Lung (tissue), 12 donors: ENCODE measurements around the gene GNA15. TPM values are rescaled to one million over a fixed set of nuclear protein-coding genes. Genes with fewer than 3 reads are reported as not detected.
A peak's percentile ranks its signal among the peaks of the same experiment; 100 is the strongest.

Experiments
- ATAC-seq: fragments of 200-7000 bp; cut with Tn5 transposase; one replicate; pipeline ENCODE4 v1.9.1; 2020; ENCODE audit warnings: moderate number of reproducible peaks; ENCODE audit not compliant: insufficient read depth, low FRiP score
- DNase-seq, 3 donors: peaks; one replicate each; pipeline ENCODE4 v3.0.0-alpha.2; 2013 to 2017
- H3K27ac ChIP-seq, 2 donors: one replicate each; pipeline ENCODE4 v1.5.1; 2013; ENCODE audit warnings: mild to moderate bottlenecking in 2 of 2, moderate library complexity in 2 of 2, control low read depth in 1 of 2, inconsistent platforms in 1 of 2, low read depth in 1 of 2, low read length in 1 of 2
- H3K27me3 ChIP-seq, 3 donors: one replicate each; pipeline ENCODE4 v1.5.1; 2013; ENCODE audit warnings: low read length in 2 of 3; ENCODE audit not compliant: control insufficient read depth in 3 of 3, insufficient read depth in 3 of 3
- H3K36me3 ChIP-seq, 4 donors: one replicate each; pipeline ENCODE4 v1.5.1; 2013; ENCODE audit warnings: low read length in 4 of 4, mild to moderate bottlenecking in 1 of 4, moderate library complexity in 1 of 4; ENCODE audit not compliant: control insufficient read depth in 4 of 4, insufficient read depth in 4 of 4
- H3K4me1 ChIP-seq, 5 donors: one replicate each; pipeline ENCODE4 v1.5.1; 2013; ENCODE audit warnings: low read length in 5 of 5, mild to moderate bottlenecking in 2 of 5, moderate library complexity in 1 of 5; ENCODE audit not compliant: control insufficient read depth in 5 of 5, insufficient read depth in 5 of 5
- H3K4me3 ChIP-seq: one replicate; pipeline ENCODE4 v1.5.1; 2013; ENCODE audit warnings: mild to moderate bottlenecking, control low read depth, moderate library complexity
- H3K9ac ChIP-seq, 2 donors: one replicate each; pipeline ENCODE4 v1.5.1; 2013; ENCODE audit warnings: low read length in 2 of 2, control low read depth in 1 of 2; ENCODE audit not compliant: insufficient read depth in 1 of 2
- H3K9me3 ChIP-seq, 4 donors: one replicate each; pipeline ENCODE4 v1.5.1; 2013; ENCODE audit warnings: low read length in 3 of 4, mild to moderate bottlenecking in 1 of 4, moderate library complexity in 1 of 4; ENCODE audit not compliant: control insufficient read depth in 4 of 4, insufficient read depth in 3 of 4
- WGBS, 2 donors: extraction: QIAGEN DNeasy Blood & Tissue Kit; methylation state at CpG; one replicate each; pipeline ENCODE4 v1.1.7; 2013; 5-methylcytosine and 5-hydroxymethylcytosine counted together
- polyA plus RNA-seq, 2 donors: library from polyadenylated mRNA; stranded (reverse); fragments of 200-250 nt; gene quantifications; one replicate each; pipeline ENCODE4 v1.2.1, GENCODE V29; 2013
- total RNA-seq, 2 donors: library from RNA; depleted of rRNA in 1 of 2; stranded (reverse); fragments of >200 nt in 1 of 2; gene quantifications; one replicate each; pipeline ENCODE4 v1.2.1, GENCODE V29; 2014 to 2021
- TF ChIP-seq, protein P1 (sequence below): IDR thresholded peaks from 2 replicates; pipeline ENCODE4 v1.5.1; 2012; ENCODE audit warnings: mild to moderate bottlenecking; ENCODE audit errors: control extremely low read depth, extremely low read depth
- donor health status: control.
- donor health status: control.
- donor health status: Bipolar disorder and iron deficiency.
- donor health status: healthy.
- donor health status: DM: yes; HTN: yes; CAD: no.

The GNA15 gene
- total and polyA plus RNA-seq, 4 donors: 18.6 to 65.4 (median 28.7) TPM

DNA sequence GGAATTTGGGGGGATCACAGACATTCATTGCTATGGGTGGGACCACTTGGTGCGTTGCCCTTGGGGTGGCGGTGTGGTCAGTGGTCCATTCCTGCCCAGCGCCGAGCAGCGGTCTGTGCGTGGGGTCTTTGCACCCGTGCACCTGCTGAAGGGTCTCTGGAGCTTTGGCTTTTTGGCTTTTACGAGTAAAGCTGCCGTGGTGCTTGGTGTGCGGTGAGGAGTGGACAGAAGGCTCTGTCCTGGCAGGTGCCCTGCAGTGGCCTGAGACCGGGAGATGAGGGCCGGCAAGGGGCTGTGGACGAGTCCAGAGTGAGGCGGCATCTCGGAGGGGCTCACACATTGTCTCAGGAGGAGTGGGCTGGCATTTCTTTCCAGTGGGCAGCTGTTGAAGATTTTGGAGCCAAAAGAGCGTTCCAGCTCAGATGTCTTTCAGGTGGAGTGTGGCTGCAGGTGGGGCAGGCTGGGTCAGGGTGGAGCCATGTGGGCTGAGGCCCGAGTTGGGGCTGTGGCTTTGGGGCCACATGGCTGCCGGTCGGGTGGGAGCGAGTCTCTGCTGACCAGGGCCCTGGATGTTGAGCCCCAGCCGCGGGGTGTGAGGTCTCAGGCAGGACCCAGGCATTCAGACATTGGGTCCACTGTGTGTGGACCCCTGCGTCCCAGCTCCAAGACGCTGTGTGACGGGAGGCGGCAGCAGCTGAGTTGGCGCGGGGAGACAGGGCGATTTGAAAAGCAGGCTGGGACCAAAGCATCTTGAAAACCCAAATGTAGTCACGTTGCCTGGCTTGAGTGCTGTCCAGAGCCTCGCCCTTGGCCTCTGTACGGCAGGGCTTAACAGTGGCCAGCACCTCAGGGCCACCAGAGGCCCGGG lies 30.0 kb upstream of the GNA15 start:
- ATAC-seq (no peak), DNase-seq (no peak)

DNA sequence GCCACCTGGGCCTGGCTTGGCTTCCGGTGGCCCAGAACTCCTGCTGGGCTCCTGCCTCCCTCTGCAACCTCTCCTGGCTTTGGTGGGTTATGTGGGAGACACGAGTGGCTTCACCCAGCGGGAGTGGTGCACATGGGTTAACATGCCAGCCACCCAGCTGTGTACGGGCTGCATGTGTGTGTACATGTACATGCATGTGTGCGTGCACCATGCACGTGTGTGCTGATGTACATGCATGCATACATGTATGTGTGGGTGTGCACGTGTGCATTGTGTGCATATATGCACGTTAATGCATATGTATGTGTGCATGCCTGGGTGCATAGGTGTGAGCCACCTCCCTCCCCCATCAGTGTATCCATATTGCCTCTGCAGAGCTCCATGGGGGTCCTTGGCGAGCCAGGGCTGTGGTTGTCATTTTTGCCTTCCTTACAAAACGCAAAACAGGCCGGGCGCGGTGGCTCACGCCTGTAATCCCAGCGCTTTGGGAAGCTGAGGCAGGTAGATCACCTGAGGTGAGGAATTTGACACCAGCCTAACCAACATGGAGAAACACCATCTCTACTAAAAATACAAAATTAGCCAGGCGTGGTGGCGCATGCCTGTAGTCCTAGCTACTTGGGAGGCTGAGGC lies 29.2 kb upstream of the GNA15 start:
- Histone ChIP-seq H3K36me3 (peaks cover 0 to 16% (median 0%) of the 10 kb centered on the region in 4 donors), H3K27ac (peak overlapping the region in 1 of 2 donors; percentile 42), H3K4me1 (peaks cover 0 to 16% (median 0%) of the 10 kb centered on the region in 5 donors), H3K4me3 (no peak overlapping the region), H3K27me3 (no peaks in the 10 kb centered on the region), H3K9ac (no peak overlapping the region), H3K9me3 (no peaks in the 10 kb centered on the region)
- TF ChIP-seq, protein P1, sequence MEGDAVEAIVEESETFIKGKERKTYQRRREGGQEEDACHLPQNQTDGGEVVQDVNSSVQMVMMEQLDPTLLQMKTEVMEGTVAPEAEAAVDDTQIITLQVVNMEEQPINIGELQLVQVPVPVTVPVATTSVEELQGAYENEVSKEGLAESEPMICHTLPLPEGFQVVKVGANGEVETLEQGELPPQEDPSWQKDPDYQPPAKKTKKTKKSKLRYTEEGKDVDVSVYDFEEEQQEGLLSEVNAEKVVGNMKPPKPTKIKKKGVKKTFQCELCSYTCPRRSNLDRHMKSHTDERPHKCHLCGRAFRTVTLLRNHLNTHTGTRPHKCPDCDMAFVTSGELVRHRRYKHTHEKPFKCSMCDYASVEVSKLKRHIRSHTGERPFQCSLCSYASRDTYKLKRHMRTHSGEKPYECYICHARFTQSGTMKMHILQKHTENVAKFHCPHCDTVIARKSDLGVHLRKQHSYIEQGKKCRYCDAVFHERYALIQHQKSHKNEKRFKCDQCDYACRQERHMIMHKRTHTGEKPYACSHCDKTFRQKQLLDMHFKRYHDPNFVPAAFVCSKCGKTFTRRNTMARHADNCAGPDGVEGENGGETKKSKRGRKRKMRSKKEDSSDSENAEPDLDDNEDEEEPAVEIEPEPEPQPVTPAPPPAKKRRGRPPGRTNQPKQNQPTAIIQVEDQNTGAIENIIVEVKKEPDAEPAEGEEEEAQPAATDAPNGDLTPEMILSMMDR: no peak
- ATAC-seq (no peak), DNase-seq (no peak)
- WGBS, 2 donors: 90 to 93% methylated on average over 17 of the region's 17 CpGs

More for the DNA sequence above, 30.0 kb upstream of the GNA15 start:
- no peaks in the 10 kb centered on the region for H3K9me3 ChIP-seq
- TF ChIP-seq, protein P1: no peak
- H3K27ac ChIP-seq: peak overlapping the region in 1 of 2 donors; percentile 42
- H3K4me3 ChIP-seq: no peak overlapping the region
- peaks cover 0 to 21% (median 0%) of the 10 kb centered on the region in 5 donors for H3K4me1 ChIP-seq
- no peak overlapping the region for H3K9ac ChIP-seq
- peaks cover 0 to 10% (median 0%) of the 10 kb centered on the region in 4 donors for H3K36me3 ChIP-seq
- WGBS, 2 donors: 83 to 88% methylated on average over 33 of the region's 33 CpGs
- H3K27me3 ChIP-seq: no peaks in the 10 kb centered on the region

DNA sequence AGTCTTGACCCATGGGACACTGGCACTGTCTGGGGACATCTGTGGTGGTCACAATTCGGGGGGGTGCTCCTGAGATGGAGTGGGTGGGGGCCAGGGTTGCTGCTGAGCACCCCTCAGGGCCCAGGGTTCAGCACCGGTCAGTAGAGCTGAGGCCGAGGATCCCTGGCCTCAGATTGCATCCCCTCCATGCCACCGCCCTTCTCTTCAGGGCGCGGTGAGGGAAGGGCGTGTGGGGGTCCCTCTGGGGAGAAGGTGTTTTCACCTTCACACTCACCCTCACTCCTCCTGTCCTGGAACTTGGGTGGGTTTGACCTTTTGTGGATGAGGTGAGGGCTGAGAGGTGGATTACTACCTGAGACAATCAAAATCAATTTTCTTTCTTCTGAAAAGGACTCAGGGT lies 28.2 kb upstream of the GNA15 start:
- H3K9ac ChIP-seq: no peak overlapping the region
- H3K4me3 ChIP-seq: no peak overlapping the region
- DNase-seq (no peak), ATAC-seq (no peak)
- no peaks in the 10 kb centered on the region for H3K27me3 ChIP-seq
- H3K4me1 ChIP-seq: peaks cover 0 to 13% (median 0%) of the 10 kb centered on the region in 5 donors
- H3K9me3 ChIP-seq: no peaks in the 10 kb centered on the region
- TF ChIP-seq, protein P1: no peak
- H3K36me3 ChIP-seq: peaks cover 0 to 17% (median 0%) of the 10 kb centered on the region in 4 donors
- WGBS, 2 donors: 91 to 92% methylated on average over 7 of the region's 7 CpGs
- H3K27ac ChIP-seq: peak overlapping the region in 1 of 2 donors; percentile 27
